Stimulated activated CD4-positive, alpha-beta T cell treated with anti-CD3 and anti-CD28 coated beads, Interleukin-15, amount 100 ng/mL, for 1 hour (primary cell): ENCODE measurements around the gene RAD51B.

Source experiments
- DNase-seq, 2 donors: peaks; one replicate each; pipeline ENCODE4 v3.0.0-alpha.2; 2020; ENCODE audit warnings: low read depth in 1 of 2, low spot score in 1 of 2

RAD51B gene

GRCh38 chr14:68771631-68772030, 952.1 kb downstream of the RAD51B start:
- DNase-seq: no peak

GRCh38 chr14:68772761-68773381, 953.3 kb downstream of the RAD51B start:
- DNase-seq: no peak

GRCh38 chr14:68774771-68775613, 955.4 kb downstream of the RAD51B start:
- no peak for DNase-seq

DNA sequence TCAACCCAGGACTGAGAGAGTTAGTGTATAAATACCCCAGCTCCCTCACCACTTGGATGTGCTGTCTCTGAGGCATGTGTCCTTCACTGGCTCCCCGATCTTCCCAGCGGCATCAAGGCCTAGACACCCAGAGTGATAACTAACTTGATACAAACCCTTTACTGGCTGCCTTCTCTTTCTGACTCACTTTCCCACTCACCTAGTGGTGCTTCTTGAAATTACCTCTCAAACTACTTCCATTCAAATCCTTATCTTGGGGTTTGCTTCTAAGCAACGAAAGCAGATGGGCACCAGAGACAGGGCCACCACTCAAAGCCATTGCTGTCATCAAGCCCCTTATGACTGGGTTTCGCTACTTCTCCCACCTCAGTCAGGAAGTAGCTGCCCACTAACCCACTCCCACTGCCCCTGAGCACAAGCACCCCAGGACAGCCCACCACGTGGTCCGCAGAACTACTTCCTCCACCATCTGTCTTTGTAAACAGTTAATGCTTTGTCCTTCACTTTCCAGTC, 956.1 kb downstream of the RAD51B start:
- DNase-seq: no peak

GRCh38 chr14:68777644-68778043, 958.1 kb downstream of the RAD51B start:
- no peak for DNase-seq
